ENCODE measurements around the gene NUDT1. TPM values are rescaled to one million over a fixed set of nuclear protein-coding genes. Genes with fewer than 3 reads are reported as not detected.

Gene NUDT1
- total and polyA plus RNA-seq, 2 donors (not counting 3 experiments of a cell fraction or from before 2014, with no cell fraction given), result 23.9 to 25.9 TPM

GRCh38 chr7:2217716-2218443, 24.1 kb upstream of the NUDT1 start:
- dilution Hi-C loops (cut with MboI; ENCODE audit: extremely low pct_ligation_motif_present, low sequenced_read_pairs), result no loop called here
- DNase-seq (ENCODE audit: low read depth, low spot score) (no peak), FAIRE-seq (peak; percentile 28)
- Histone ChIP-seq H3K4me1 (ENCODE audit: control insufficient read depth, extremely low read depth, insufficient read depth, low read length) (no peaks in the 10 kb centered on the region), H3K9ac (replicated peaks; ENCODE audit: extremely low read depth, insufficient read depth, low read length) (no peak overlapping the region), H3K4me3 (replicated peaks in 1 of 3; ENCODE audit: insufficient read depth in 1 of 3, low read depth in 1 of 3, low read length in 3 of 3) (no peak overlapping the region), H3K36me3 (ENCODE audit: control insufficient read depth in 2 of 2, extremely low read depth in 1 of 2, insufficient read depth in 2 of 2, low read length in 2 of 2) (peaks cover 8 to 42% of the 10 kb centered on the region in 2 experiments), H3K4me2 (ENCODE audit: insufficient read depth, low read length) (no peak overlapping the region), H3K79me2 (ENCODE audit: control insufficient read depth, insufficient read depth, low read length) (no peaks in the 10 kb centered on the region), H3K9me1 (replicated peaks; ENCODE audit: control insufficient read depth, extremely low read depth, insufficient read depth, low read length) (no peaks in the 10 kb centered on the region), H3K9me3 (replicated peaks; ENCODE audit: control insufficient read depth, insufficient read depth, low read length) (no peaks in the 10 kb centered on the region), H4K20me1 (replicated peaks; ENCODE audit: control insufficient read depth, extremely low read depth, insufficient read depth, low read length) (no peaks in the 10 kb centered on the region), H3K27ac (ENCODE audit: insufficient read depth, low read depth, low read length) (no peak overlapping the region), H3K27me3 (ENCODE audit: control insufficient read depth in 2 of 2, insufficient read depth in 2 of 2, low read length in 2 of 2) (no peaks in the 10 kb centered on the region), H2AFZ (ENCODE audit: low read depth, low read length) (no peak overlapping the region)
- no TSS peak for BruUV-seq (replicated peaks)
- ChIA-PET CTCF (interaction anchor here (1.4 kb wide), 1 partner anchor 130 kb away, joined by 3 read pairs; no protein-coding TSS in a partner anchor), POLR2A (no interaction called here)
- intact Hi-C loops (cut with micrococcal nuclease), result no loop called here
- TF ChIP-seq POLR2AphosphoS5 (IDR thresholded peaks at IDR 0.05; ENCODE audit: insufficient read depth, low read depth, low read length), result no peak
- no peak for TF ChIP-seq MYC (IDR thresholded peaks at IDR 0.05; ENCODE audit: low read depth, low read length)
- no peak for TF ChIP-seq EZH2 (IDR thresholded peaks at IDR 0.05; ENCODE audit: borderline replicate concordance, low read depth, low read length, severe bottlenecking)
- no peak for TF ChIP-seq POLR2A (IDR thresholded peaks at IDR 0.05; ENCODE audit: low read depth, low read length)
- no peak for TF ChIP-seq MAX (IDR thresholded peaks at IDR 0.05; ENCODE audit: insufficient read depth, insufficient read length)
- TF ChIP-seq JUN (IDR thresholded peaks at IDR 0.05; ENCODE audit: borderline replicate concordance, insufficient read depth, insufficient read length, low read depth), result no peak
- no peak for TF ChIP-seq FOS (IDR thresholded peaks at IDR 0.05; ENCODE audit: borderline replicate concordance, insufficient read depth, low read length)
- TF ChIP-seq CTCF (IDR thresholded peaks at IDR 0.05; ENCODE audit: extremely low read depth in 1 of 2, insufficient read depth in 1 of 2, low read depth in 1 of 2, low read length in 2 of 2), result no peak

Data from endothelial cell of umbilical vein (primary cell).